ENCODE measurements around the gene SPACA9.
A peak's percentile ranks its signal among the peaks of the same experiment; 100 is the strongest.

Gene SPACA9

DNA sequence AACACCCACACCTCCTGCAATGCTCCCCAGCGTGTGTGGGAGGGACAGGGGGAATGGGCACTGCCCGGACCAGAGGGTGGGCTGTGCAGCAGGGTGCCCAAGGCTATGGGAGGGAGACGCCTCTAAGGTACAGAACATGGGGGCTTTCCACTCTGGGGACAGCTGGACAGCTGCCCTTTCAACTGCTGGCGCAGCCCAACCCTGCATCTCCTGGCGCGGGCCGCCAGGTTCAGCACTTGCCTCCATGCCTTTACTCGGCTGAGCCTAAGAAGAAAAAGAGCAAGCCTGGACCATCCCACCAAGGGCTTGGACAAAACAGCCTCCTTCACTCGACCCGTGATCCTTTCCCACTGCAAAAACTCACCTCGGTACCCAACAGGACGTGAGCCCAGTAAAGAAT is 15.6 kb upstream of the SPACA9 start:
- DNase-seq (ENCODE audit: low read depth), result no peak

DNA sequence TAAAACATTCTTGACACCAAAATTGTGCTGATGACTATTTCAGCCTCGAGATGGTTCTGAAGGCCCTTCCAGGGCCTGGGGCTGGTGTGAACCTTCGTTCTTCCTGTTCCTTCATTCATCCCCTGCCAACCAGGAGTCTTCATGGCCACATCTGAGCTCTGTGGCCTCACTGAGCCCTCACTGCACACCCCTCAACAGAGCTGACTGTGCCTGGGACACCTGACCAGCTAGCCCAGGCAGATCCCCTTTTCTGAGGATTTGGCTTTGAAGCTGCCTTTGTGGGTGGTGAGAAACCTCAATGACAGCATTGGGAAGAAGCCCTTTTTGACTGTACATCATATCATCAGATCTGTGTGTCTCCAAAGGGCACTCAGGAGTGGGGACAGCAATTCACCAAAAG is 14.4 kb upstream of the SPACA9 start:
- DNase-seq (ENCODE audit: low read depth), result no peak

DNA sequence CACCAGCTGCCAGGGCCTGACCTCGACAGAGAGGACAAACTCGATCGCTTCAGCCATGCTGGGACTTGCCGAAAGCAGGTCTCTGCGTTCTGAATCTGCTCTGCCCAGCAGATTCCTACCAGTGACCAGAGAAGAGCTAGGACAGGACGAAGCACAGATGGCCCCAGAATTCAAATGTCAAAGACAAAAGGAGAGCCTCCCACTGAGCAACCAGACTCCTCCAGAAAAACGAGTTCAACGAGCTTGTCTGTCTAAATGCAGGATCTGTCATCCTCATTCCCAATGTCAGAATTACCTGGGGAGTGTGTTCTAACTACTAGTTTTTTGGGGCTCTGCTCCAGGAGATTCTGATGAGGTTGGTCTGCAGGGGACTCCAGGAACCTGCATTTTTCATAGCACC is 14.0 kb upstream of the SPACA9 start:
- DNase-seq (ENCODE audit: low read depth), result no peak

DNA sequence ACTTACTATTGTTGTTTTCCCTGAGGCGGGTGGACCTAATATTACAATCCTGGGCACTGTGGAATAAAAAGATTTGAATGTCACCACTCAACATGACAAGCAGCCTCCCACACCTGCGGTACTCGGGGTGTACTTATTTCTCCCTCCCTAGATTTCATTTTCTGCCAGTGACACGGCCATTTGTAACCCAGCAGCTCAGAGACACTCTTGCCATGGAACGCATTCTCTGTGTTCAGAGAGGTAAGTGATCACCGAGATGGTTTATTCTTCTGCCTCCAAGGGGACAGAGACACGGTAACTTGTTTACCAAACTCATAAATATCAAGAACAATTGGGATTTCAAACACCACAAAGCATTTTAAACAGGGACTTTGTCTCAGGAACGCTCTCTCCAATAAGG is 11.8 kb upstream of the SPACA9 start:
- DNase-seq (ENCODE audit: low read depth), result no peak

DNA sequence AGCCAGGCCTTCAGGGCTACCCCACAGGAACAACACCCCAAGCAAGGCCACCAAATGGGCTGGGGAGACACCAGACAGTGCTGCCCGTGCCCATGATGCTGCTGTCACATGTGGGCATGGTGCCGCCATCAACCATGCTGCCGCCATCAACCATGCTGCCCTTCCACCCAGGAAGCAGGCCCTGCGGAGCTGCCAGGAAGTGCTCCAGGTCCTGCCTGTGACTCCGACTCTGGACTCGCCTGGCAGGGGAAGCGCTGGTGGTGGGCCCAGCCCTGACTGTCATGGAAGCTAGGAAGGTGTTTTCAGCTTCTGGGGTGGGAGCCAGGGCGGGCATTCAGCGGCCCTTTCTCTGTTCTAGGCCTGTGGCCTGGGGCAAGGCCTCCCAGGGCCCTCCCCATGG is 9.4 kb upstream of the SPACA9 start:
- DNase-seq (ENCODE audit: low read depth), result no peak

DNA sequence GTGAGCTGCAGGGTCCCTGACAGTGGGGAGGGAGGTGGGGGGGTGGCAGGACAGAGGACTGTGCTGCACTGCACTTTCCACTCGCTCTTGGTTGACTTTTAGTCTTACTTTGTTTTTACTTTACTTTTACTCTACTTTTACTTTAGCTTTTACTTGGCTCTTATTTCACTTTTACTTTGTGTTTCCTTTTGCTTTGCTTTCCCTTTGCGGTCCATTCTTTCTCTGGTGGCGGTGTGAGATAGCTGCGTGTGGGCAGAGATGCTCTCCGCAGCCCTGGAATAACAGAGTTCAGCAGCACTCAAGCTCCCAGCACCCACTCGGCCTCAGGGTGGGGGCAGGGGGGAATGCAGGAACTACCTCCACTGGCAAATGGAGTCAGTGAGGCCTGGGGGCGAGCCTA is 5.3 kb upstream of the SPACA9 start:
- DNase-seq (ENCODE audit: low read depth), result no peak

DNA sequence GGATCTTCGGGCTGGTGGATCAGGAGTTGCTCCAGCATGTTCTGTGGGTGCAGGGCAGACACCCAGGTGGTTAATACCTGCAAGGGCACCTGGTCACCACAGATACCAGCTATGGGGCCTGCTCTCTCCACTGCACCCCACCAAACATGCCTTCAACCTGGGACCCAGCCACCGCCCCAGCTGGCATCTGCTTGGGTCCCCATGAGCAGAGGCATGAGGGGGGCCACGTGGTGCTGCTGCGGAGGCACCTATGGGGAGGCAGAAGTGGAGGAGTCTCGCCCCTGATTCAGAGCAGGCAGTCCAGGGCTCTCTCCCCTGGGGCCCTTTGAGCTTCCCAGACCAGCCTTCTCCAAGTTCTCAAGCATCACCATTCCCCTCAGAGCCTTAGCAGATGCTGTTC is 3.5 kb upstream of the SPACA9 start:
- DNase-seq (ENCODE audit: low read depth), result no peak

DNA sequence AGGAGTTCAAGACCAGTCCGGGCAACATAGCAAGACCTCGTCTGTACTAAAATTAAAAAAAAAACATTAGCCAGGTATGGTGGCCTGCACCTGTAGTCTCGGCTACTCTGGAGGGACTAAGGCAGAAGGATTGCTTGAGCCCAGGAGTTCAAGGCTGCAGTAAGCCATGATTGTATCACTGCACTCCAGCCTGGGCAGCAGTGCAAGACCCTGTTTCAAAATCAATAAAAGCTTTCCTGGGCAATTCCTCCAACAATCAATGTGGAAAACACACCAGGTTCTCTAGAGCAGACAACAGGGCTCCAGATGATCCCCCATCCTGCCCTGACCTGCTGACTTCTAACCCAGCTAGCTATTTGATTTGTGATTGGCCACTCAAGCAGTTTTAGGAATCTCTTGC is 1.8 kb upstream of the SPACA9 start:
- no peak for DNase-seq (ENCODE audit: low read depth)

DNA sequence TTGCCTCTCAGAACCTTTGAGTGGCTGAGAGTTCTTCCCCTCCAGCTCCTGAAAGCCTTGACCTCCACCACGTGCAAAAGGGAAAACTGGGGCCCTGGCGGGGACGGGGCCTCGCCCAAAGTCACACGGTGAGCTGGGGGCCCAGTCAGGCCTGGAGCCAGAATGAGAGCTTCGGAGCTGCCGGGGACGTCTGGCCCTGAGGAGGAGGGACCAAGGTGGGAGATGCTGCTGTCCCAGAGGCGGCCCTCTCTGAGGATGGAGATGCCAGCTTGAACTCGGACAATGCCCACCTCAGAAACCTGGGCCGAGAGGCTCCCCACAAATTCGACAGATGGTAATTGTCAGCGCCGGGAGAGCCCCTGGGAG is 1.3 kb upstream of the SPACA9 start:
- DNase-seq (ENCODE audit: low read depth), result no peak

DNA sequence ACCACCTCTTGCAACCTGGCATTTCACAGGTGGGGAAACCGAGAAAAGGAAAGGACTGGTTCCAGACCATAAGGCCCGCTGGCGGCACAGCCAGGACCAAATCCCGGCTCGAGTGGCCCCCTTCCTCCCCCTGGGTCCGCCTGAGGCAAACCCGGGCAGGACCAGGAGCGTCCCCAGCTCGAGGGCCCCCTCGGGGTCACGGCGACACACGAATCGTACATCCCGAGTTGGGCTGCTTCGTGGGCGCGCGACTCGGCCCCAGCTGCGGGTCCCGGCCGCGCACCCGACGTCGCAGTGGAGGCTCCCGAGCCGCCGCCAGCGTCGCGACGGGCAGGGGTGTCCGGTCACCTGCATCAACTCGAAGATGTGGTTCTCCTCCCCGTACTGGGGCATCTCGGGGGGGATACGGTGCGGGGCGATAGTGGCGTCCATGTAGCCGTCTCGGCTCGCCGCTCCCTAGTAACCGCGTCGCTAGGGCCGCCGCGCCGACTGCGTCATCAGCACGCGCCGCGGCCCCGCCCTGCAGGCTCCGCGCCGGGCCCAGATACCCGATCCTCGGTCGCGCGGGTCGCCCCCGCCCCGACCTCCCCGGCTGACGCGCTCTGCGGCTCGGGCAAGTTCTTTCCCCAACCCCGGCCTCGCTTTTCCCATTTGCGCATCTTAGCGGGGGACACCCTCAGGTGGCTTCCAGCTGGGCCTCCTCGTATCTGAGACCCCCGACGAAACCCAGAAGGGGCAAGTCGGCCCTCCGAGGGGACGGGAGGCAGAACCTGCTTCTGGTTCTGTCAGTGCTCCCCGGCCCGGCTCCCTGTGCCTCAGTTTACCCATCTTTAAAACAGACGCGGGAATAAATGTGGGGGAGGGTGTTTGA is 639 bp upstream of the SPACA9 start, which contains the start of gene AK8:
TSS of gene AK8 (minus strand) at position 461 of the 871 bp plus-strand sequence. CDS start at position 432, 29 bp downstream.
- peak; percentile 75 for DNase-seq (ENCODE audit: low read depth)

DNA sequence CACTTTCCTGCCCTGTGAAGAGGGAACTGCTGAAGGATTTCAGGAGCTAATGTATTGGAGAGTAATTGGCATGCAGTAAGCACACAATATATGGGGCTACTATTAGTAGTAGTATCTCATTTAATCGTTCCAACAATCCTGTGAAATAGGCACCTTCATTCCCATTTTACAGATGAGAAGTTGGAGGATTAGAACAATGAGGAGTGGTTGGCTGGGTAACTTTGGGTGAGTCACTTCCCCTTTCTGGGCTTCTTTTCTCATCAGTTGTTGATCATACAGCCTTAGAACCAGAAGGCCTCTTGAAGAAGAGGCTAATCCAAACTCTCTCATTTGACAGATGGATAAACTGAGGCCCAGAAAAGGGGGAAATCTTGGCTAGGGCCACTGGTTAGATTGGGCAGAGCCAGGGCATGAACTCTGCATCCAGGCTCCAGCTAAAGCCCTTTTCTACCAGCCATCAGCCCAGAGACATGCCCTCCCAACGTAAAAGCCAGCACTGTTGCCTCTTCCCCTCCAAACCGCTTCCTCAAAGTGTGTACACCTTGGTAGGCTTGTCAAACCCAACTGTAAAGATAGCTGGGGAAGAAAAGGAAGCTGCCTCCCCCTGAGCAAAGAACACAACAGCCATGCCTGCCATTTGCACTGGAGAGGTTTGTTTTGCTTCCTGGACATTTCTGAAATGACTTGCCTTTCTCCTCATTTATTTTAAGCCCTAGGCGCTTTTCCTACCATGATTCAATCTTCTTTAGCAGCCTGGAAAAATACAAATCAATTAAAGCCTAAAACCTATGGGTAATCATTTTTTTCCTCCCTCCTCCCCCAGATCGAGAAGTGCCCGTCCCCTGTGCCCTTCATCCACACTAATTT is 992 bp downstream of the SPACA9 start:
- DNase-seq (ENCODE audit: low read depth), result no peak

DNA sequence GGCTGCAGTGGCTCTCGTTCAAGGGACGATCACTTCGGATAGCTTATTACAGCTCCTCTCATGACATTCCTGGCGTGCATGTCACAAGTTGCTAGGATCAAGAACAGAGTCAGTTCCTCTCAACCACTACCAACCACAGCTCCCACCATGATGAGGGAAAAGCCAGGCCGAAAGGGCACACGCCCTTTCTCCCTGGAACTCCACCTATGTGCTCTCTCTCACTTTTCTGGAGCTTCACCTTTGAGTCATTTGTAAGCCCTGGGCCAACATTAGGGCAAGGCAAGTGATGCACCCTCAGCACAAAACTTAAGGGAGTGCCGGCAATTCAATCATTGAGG is 1.6 kb downstream of the SPACA9 start:
- DNase-seq (ENCODE audit: low read depth), result no peak

DNA sequence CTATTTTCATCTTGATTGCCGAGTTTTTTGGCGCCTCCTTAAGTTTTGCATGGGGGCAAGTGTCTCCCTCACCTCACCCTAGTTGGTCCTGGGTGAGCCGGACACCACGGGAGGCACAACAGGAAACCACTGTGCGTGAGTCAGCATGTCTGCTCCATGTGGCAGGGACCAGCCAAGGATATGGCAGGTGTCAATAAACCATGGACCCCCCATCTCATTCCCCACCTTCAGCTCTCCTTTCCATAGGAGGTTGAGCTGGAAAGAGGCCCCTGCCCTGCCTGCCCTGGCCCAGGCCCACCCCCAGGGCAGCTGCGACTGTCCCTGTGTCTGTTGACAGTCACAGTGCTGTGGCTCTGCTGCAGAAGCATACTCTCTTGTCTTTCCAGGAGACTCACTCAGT is 3.1 kb downstream of the SPACA9 start:
- DNase-seq (ENCODE audit: low read depth), result no peak

DNA sequence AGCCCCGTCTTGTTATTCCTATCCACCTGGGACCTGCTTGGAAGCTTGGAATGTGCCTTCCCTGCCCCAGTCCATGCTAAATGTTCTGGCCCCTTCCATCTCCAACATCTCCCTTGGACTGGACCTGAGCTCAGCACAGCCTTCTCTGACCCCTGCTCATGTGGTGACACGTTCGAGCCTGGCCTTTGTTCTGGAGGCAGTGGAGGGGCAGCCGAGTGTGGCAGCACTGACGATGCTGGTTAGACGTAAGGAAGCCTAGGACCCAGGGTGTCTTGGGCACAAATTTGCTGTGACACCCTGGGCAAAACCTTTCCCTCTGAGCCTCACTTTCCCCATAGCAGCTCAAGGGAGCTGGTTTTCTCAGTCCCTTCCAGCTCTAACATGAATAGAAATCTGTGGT is 3.9 kb downstream of the SPACA9 start:
- no peak for DNase-seq (ENCODE audit: low read depth)

DNA sequence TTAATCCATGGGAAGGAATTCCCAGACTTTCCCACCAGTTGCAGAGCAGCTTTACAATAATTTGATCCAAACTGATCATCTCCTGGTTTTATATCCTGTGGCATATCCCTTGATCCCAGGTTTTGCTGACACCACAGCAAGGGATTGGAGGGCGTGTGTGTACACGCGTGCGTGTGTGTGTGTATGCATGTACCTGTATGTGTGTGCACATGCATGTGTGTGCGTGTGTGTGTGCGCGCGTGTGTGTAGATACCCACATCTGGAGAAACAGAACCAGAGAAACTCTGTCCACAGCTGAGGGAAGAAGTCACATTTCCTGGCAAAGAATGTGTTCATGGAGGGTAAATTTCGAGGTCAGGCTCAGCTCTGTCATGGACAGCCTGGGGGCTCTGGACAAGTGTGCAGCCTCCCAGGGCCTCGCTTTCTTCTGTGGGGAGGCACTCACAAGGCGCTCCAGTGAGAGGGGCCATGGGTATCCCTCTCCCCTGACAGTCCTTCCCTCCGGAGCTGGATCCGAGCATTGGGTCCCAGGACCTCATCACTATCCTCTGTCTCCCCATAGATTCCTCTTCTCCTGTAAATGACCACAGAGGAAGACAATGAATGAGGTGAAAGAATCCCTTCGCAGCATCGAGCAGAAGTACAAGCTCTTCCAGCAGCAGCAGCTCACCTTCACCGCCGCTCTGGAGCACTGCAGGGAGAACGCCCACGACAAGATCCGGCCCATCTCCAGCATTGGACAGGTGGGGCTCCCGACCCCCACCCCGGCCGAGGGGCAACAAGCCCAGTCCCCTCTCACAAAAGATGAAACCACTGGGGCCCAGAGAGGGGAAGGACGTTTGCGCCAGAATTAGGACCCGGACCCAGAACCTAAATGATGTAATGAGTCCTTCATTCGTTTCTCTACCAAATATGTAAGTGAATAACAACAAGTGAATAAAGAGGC is 4.9 kb downstream of the SPACA9 start:
- no peak for DNase-seq (ENCODE audit: low read depth)

DNA sequence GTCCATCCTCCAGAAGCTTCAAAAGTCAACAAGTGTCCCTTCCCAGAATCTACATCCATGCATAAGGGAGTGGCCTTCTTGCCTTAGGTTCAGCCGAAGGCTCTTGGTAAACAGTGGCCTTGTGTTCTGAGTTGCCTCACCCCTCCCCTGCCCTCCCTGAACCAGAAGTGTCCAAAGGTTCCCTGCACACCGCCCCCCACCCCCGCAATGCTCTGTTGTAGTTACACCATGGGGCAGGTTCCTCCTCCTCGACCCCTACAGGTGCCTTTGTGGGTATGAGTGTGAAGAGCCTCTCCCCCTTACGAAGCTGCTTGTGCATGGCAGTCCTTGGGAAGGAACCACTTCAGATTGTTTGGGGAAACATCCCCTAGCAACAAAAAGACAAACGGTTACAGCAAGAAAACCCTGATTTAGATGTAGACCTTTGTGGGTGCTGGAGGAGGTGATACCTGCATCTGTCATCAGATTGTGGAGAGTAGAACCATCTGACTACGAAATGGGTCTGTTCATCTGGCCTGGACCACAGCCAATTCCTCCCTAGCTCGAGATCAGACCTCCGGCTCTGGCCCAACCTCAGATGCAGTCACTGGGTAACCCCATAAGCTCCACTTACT is 7.1 kb downstream of the SPACA9 start:
- DNase-seq (ENCODE audit: low read depth), result no peak

DNA sequence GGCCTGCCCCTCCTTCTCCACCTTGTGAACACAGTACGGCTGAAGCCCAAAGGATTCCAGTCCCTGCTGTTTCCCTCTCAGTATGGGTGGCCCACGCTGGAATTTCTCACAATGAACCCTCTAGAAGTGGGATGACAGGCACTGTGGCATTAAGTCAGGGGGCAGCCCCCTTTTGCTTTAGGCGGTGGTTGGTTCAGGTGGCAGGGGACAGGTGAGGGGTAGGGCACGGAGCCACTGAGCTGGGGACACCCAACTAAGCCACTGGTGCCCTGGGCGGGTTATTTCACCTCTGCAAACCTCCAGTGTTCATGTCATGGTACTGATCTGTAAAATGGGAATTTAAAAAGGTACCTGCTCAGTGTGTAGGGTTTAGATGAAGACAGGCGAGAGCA is 7.6 kb downstream of the SPACA9 start:
- DNase-seq (ENCODE audit: low read depth), result no peak

DNA sequence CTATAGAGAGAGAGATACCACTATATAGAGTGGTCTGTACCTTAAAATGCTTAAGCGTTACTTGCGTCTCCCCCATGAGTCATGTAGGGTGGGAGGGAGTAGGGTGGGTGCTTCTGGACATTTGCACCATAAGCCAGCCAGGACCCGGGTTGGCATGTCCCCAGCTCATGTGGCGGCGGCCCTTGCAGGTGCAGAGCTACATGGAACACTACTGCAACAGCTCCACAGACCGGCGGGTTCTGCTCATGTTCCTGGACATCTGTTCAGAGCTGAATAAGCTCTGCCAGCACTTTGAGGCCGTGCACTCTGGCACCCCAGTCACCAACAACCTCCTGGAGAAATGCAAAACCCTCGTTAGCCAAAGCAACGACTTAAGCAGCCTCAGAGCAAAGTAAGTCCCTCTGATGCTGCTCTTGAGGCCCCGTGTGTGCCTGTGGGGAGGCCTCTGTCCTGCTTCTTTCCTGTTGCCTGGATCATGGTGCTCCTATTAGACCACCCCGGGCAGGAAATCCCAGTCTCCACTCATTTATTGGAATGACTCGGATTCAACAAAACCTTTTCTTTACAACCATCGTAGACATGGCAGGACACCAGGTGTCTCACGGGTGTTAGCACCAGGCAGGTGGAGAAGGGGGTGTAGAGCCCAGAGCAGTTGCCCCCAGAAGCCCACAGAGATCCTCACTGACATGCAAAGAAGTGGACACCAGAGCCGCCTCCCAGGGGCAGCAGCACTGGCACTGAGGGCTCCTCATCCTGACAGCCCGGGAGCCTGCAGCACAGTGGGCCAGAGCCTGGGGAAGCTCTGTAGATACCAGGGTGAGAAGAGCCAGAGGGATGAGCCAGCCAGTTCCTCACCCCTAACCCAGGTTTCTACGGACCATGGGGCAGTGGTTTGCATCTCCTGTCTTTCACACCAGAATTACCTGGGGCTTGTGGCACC is 8.8 kb downstream of the SPACA9 start:
- DNase-seq (ENCODE audit: low read depth), result no peak

DNA sequence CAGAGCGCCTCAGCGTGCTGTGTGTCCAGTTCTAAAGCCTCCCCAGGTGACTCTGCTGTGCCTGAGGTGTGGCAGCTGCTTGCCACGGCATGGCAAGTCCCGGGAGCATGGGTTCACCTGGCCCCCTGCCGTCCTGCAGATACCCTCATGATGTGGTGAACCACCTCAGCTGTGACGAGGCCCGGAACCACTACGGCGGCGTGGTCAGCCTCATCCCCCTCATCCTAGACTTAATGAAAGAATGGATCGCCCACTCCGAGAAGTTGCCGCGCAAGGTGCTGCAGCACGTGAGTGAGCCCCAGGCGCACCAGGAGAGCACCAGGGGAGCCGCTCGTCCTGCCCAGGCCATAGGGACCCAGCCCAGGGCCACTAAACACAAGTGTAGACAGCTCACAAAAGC is 9.5 kb downstream of the SPACA9 start:
- DNase-seq (ENCODE audit: low read depth), result no peak

DNA sequence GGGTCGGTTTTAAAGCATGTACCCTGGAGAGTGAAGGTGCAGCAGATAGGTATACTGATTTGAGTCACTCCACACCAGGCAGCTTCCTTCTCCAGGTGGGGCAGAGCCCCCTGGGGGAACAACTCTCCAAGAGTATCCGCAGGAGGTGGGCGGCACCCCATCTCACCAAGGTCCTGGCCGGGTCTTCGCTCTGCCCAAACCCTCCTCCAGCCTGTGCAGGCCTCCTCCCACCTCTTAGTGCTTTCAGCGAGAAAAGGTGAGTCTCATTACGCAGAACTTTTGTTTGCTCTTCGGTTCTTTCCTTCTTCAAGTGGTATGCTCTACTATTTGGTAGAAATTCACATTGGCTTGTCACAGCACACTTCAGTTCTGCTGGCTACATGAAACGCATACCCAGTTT is 13.7 kb downstream of the SPACA9 start:
- DNase-seq (ENCODE audit: low read depth), result no peak

DNA sequence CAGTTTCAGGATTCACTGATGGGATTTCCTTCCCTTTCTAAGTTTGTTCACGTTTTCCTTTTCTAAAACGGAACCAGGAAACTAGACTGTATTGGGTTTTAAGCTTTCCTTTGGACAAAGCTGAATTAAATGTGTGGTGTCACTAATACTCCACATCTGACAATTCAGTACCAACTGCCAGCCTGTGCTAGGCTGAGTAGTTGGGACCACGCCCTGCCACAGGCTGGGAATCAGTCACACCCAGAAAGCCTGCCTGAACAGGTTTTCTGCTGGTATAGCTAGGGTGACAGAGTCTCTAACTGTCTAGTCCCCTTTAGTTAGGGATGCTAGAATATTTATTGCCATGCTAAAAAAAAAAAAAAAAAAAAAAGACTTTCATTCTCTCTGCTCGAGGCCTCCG is 15.6 kb downstream of the SPACA9 start:
- no peak for DNase-seq (ENCODE audit: low read depth)

Data from fibroblast of gingiva (primary cell).